H1 (cell line): ENCODE results near the gene NRN1. TPM values are rescaled to one million over a fixed set of nuclear protein-coding genes. Genes with fewer than 3 reads are reported as not detected.

Experiments used
- CTCF ChIA-PET: fragments of 300-600 bp; sonication (Branson Sonifier 250); formaldehyde crosslinking; loops from one replicate; lab custom pipeline; 2021; ENCODE audit not compliant: partially characterized antibody; lab: Charles Lee
- POLR2A ChIA-PET: fragments of 300-600 bp; sonication (Branson Sonifier 250); formaldehyde crosslinking; loops from one replicate; lab custom pipeline; 2021; ENCODE audit warnings: inconsistent platforms; ENCODE audit not compliant: partially characterized antibody; lab: Charles Lee
- DNase-seq, 2 experiments: peaks; one replicate each; pipeline versions ENCODE4 v3.0.0 to v3.0.0-alpha.2; 2010 to 2022; ENCODE audit warnings: low spot score in 2 of 2, low read depth in 1 of 2, mixed read lengths in 1 of 2
- FAIRE-seq: peaks from 2 replicates; lab custom pipeline; 2011; peaks lifted over from hg19 to GRCh38; lab: Jason Lieb, UNC
- H2AFZ ChIP-seq: 2 replicates; pipeline ENCODE4 v1.8.1; 2012; ENCODE audit warnings: low read length, inconsistent platforms
- H2AK5ac ChIP-seq: 2 replicates; pipeline ENCODE4 v1.6.1; 2013; ENCODE audit warnings: low read depth, low read length
- H2BK120ac ChIP-seq: replicated peaks from 2 replicates; pipeline ENCODE3; 2013; ENCODE audit warnings: low read depth, low read length, inconsistent platforms
- H2BK12ac ChIP-seq: 2 replicates; pipeline ENCODE4 v1.6.1; 2013; ENCODE audit warnings: low read depth, low read length
- H2BK15ac ChIP-seq: 2 replicates; pipeline ENCODE4 v1.6.1; 2013; ENCODE audit warnings: low read length
- H2BK20ac ChIP-seq: 2 replicates; pipeline ENCODE4 v1.6.1; 2013; ENCODE audit warnings: low read length
- H2BK5ac ChIP-seq: 2 replicates; pipeline ENCODE4 v1.6.1; 2013; ENCODE audit warnings: low read depth, low read length
- H3K14ac ChIP-seq: 2 replicates; pipeline ENCODE4 v1.6.1; 2013; ENCODE audit warnings: inconsistent platforms; ENCODE audit not compliant: insufficient read length
- H3K18ac ChIP-seq: 2 replicates; pipeline ENCODE4 v1.6.1; 2013; ENCODE audit warnings: low read length; ENCODE audit errors: extremely low read depth
- H3K23ac ChIP-seq: 2 replicates; pipeline ENCODE4 v1.6.1; 2013; ENCODE audit warnings: inconsistent platforms; ENCODE audit not compliant: insufficient read length
- H3K23me2 ChIP-seq: 2 replicates; pipeline ENCODE4 v1.6.1; 2013; ENCODE audit warnings: low read depth, low read length
- H3K27ac ChIP-seq: 2 replicates; pipeline ENCODE4 v1.6.1; 2011; ENCODE audit warnings: low read depth, low read length, inconsistent platforms
- H3K27me3 ChIP-seq, 4 experiments: replicated peaks in 1 of 4; 1 replicate in 1 of 4; 2 replicates in 3 of 4; pipeline versions ENCODE4 v1.6.1 to v1.8.1; 2011 to 2013; ENCODE audit warnings: low read length in 3 of 4, mild to moderate bottlenecking in 3 of 4, inconsistent platforms in 2 of 4, mixed read lengths in 2 of 4, moderate library complexity in 1 of 4; ENCODE audit not compliant: control insufficient read depth in 3 of 4, insufficient read depth in 3 of 4; ENCODE audit errors: extremely low read depth in 1 of 4
- H3K36me3 ChIP-seq, 4 experiments: 2 replicates each; pipeline versions ENCODE4 v1.6.1 to v1.8.1; 2011 to 2013; ENCODE audit warnings: mild to moderate bottlenecking in 4 of 4, low read length in 3 of 4, moderate library complexity in 2 of 4, control low read depth in 1 of 4, inconsistent platforms in 1 of 4; ENCODE audit not compliant: insufficient read depth in 4 of 4, control insufficient read depth in 2 of 4
- H3K4ac ChIP-seq: replicated peaks from 2 replicates; pipeline ENCODE3; 2013; ENCODE audit warnings: low read length, low read depth, mixed read lengths, inconsistent platforms; ENCODE audit not compliant: insufficient read length
- H3K4me1 ChIP-seq, 4 experiments: replicated peaks in 1 of 4; 1 replicate in 1 of 4; 2 replicates in 3 of 4; pipeline versions ENCODE4 v1.6.1 to v1.8.1; 2011 to 2013; ENCODE audit warnings: low read length in 3 of 4, inconsistent platforms in 2 of 4, mixed read lengths in 1 of 4; ENCODE audit not compliant: insufficient read depth in 4 of 4, control insufficient read depth in 3 of 4
- H3K4me2 ChIP-seq, 2 experiments: 2 replicates each; pipeline versions ENCODE4 v1.6.1 to v1.8.1; 2011 to 2013; ENCODE audit warnings: low read depth in 2 of 2, low read length in 2 of 2, control low read depth in 1 of 2, inconsistent platforms in 1 of 2, mild to moderate bottlenecking in 1 of 2; ENCODE audit not compliant: insufficient read depth in 1 of 2
- H3K4me3 ChIP-seq, 4 experiments: fragments of 200-600, 300-600 bp in 1 of 4; sonication (generic), shearing (Covaris generic), sonication (Bioruptor Twin) in 1 of 4; 2 replicates each; pipeline versions ENCODE4 v1.5.1 to v1.8.1; 2011 to 2016; ENCODE audit warnings: low read length in 4 of 4, low read depth in 3 of 4, control low read depth in 2 of 4, inconsistent platforms in 2 of 4, mild to moderate bottlenecking in 2 of 4, mixed read lengths in 1 of 4, moderate library complexity in 1 of 4; ENCODE audit not compliant: insufficient read depth in 2 of 4; ENCODE audit errors: extremely low read depth in 1 of 4
- H3K56ac ChIP-seq: replicated peaks from 2 replicates; pipeline ENCODE3; 2013; ENCODE audit warnings: low read depth, mild to moderate bottlenecking, mixed read lengths, low read length, inconsistent platforms; ENCODE audit not compliant: insufficient read length
- H3K79me1 ChIP-seq: 2 replicates; pipeline ENCODE4 v1.6.1; 2013; ENCODE audit warnings: low read depth, low read length, control low read depth
- H3K79me2 ChIP-seq, 2 experiments: 2 replicates each; pipeline versions ENCODE4 v1.6.1 to v1.8.1; 2012 to 2013; ENCODE audit warnings: low read length in 2 of 2, mild to moderate bottlenecking in 2 of 2, inconsistent platforms in 1 of 2; ENCODE audit not compliant: insufficient read depth in 2 of 2, control insufficient read depth in 1 of 2
- H3K9ac ChIP-seq, 4 experiments: replicated peaks in 1 of 4; 1 replicate in 1 of 4; 2 replicates in 3 of 4; pipeline versions ENCODE4 v1.6.1 to v1.8.1; 2011 to 2013; ENCODE audit warnings: low read depth in 3 of 4, low read length in 3 of 4, control low read depth in 2 of 4, mild to moderate bottlenecking in 2 of 4, moderate library complexity in 2 of 4, inconsistent platforms in 1 of 4; ENCODE audit errors: extremely low read depth in 1 of 4
- H3K9me3 ChIP-seq, 2 experiments: 2 replicates each; pipeline versions ENCODE4 v1.6.1 to v1.8.1; 2012 to 2013; ENCODE audit warnings: mild to moderate bottlenecking in 2 of 2, moderate library complexity in 2 of 2, control low read depth in 1 of 2, inconsistent platforms in 1 of 2, low read depth in 1 of 2, low read length in 1 of 2, mixed read lengths in 1 of 2; ENCODE audit not compliant: insufficient read depth in 2 of 2
- H4K20me1 ChIP-seq, 2 experiments: replicated peaks in 1 of 2; 2 replicates each; pipeline versions ENCODE3 to v1.8.1; 2011 to 2013; ENCODE audit warnings: inconsistent platforms in 2 of 2, low read length in 2 of 2, mild to moderate bottlenecking in 1 of 2; ENCODE audit not compliant: insufficient read depth in 2 of 2, control insufficient read depth in 1 of 2
- H4K5ac ChIP-seq: 2 replicates; pipeline ENCODE4 v1.6.1; 2013; ENCODE audit warnings: low read length, low read depth, mixed read lengths, inconsistent platforms; ENCODE audit not compliant: insufficient read length
- H4K8ac ChIP-seq: 2 replicates; pipeline ENCODE4 v1.8.0; 2013; ENCODE audit warnings: mild to moderate bottlenecking, moderate library complexity, low read length, inconsistent platforms; ENCODE audit not compliant: insufficient read depth; ENCODE audit errors: extremely low read depth
- H4K91ac ChIP-seq: replicated peaks from 2 replicates; pipeline ENCODE3; 2013; ENCODE audit warnings: low read length, mixed read lengths, inconsistent platforms; ENCODE audit not compliant: insufficient read length
- CTBP2 ChIP-seq: IDR thresholded peaks from 2 replicates; pipeline ENCODE4 v1.7.0; 2011; ENCODE audit warnings: borderline replicate concordance, mild to moderate bottlenecking, moderate library complexity, mixed read lengths, low read length; ENCODE audit not compliant: insufficient read depth, insufficient read length
- PHF8 ChIP-seq: fragments of 200-600 bp; sonication (generic); conservative IDR thresholded peaks from 2 replicates; pipeline ENCODE4 v1.7.1; 2012; ENCODE audit warnings: low read depth, mild to moderate bottlenecking, inconsistent platforms, low read length, moderate library complexity
- RAD21 ChIP-seq, 2 experiments: IDR thresholded peaks in 1 of 2; conservative IDR thresholded peaks in 1 of 2; 2 replicates each; pipeline ENCODE4 v1.6.1; 2011; ENCODE audit warnings: low read depth in 2 of 2, low read length in 2 of 2, improper control_type of control experiment in 1 of 2, inconsistent platforms in 1 of 2, mild to moderate bottlenecking in 1 of 2, moderate library complexity in 1 of 2
- SAP30 ChIP-seq: fragments of 300-600 bp; sonication (generic); IDR thresholded peaks from 2 replicates; pipeline ENCODE4 v1.7.1; 2012; ENCODE audit warnings: low read length, moderate library complexity, mild to moderate bottlenecking, inconsistent platforms; ENCODE audit not compliant: insufficient read depth, insufficient replicate concordance
- SIN3A ChIP-seq, 2 experiments: IDR thresholded peaks in 1 of 2; conservative IDR thresholded peaks in 1 of 2; 2 replicates each; pipeline ENCODE4 v1.6.1; 2011 to 2012; ENCODE audit warnings: low read length in 2 of 2, improper control_type of control experiment in 1 of 2, low read depth in 1 of 2, mild to moderate bottlenecking in 1 of 2
- SP1 ChIP-seq: IDR thresholded peaks from 2 replicates; pipeline ENCODE4 v1.6.1; 2011; ENCODE audit warnings: low read depth, low read length
- USF2 ChIP-seq: IDR thresholded peaks from 2 replicates; pipeline ENCODE4 v1.6.1; 2011; ENCODE audit warnings: low read length, improper control_type of control experiment
- ZNF274 ChIP-seq: IDR thresholded peaks from 2 replicates; pipeline ENCODE4 v1.7.0; 2012; ENCODE audit warnings: low read length, borderline replicate concordance; ENCODE audit errors: extremely low read depth
- WGBS, 2 experiments: shearing (Covaris generic) in 1 of 2; methylation state at CpG; one replicate each; pipeline versions ENCODE4 v1.1.6 to v1.1.7; 2013 to 2015; ENCODE audit warnings: low lambda C conversion rate in 2 of 2, mixed read lengths in 2 of 2, inconsistent platforms in 1 of 2, low coverage in 1 of 2, missing lambda C conversion rate in 1 of 2; ENCODE audit not compliant: insufficient replicate concordance in 2 of 2, insufficient coverage in 1 of 2, insufficient read length in 1 of 2; ENCODE audit errors: extremely low coverage in 1 of 2, missing lambda C conversion rate in 1 of 2; 5-methylcytosine and 5-hydroxymethylcytosine counted together
- polyA plus RNA-seq, 7 experiments: library from polyadenylated mRNA; depleted of rRNA in 3 of 7; stranded (reverse) in 5 of 7; unstranded in 2 of 7; fragments of >200 nt in 5 of 7; fragments of 200-250 nt in 2 of 7; gene quantifications; 1 replicate in 5 of 7; 2 replicates in 1 of 7; 4 replicates in 1 of 7; pipeline versions ENCODE4 v1.2.1 to v1.2.3, GENCODE V29; 2011 to 2013; ENCODE audit warnings: missing spikeins in 2 of 7, mixed read lengths in 2 of 7
- total RNA-seq: library from RNA; stranded (reverse); fragmentation: NEBNext Ultra II Directional; extraction: Animal tissue kit (Norgen Biotek cat#: 25700); gene quantifications from 2 replicates; pipeline ENCODE4 v1.2.1, GENCODE V29; 2021

The NRN1 gene
- total and polyA plus RNA-seq, 2 of the 8 experiments (the other 6 are each of a cell fraction or from before 2014, with no cell fraction given), result 0.06 to 0.26 TPM

GRCh38 chr6:6008648-6009421, 2.1 kb upstream of the NRN1 start:
- Histone ChIP-seq H2BK12ac (no peak overlapping the region), H3K14ac (no peak overlapping the region), H4K8ac (peak overlapping the region; percentile 91), H2BK120ac (peak overlapping the region; percentile 90), H3K4me3 (peak overlapping the region; percentile 60 to 74 (median 70)), H3K23me2 (peaks cover 16% of the 10 kb centered on the region), H3K23ac (no peak overlapping the region), H4K20me1 (peaks cover 2 to 10% of the 10 kb centered on the region in 2 experiments), H3K18ac (no peak overlapping the region; the same call in none of the 2 replicates), H3K36me3 (no peaks in the 10 kb centered on the region), H2BK20ac (no peak overlapping the region), H2AFZ (peak overlapping the region; percentile 0; the same call in 1 of the 2 replicates), H2BK15ac (no peak overlapping the region), H3K4me1 (peaks cover 10 to 27% (median 15%) of the 10 kb centered on the region in 4 experiments), H3K79me1 (no peaks in the 10 kb centered on the region), H3K9ac (peak overlapping the region in 2 of 4 experiments; percentile 17 to 38; a peak in 1 of 7 replicates), H2BK5ac (no peak overlapping the region), H3K27me3 (peaks cover 23 to 57% (median 49%) of the 10 kb centered on the region in 4 experiments), H3K9me3 (no peaks in the 10 kb centered on the region), H4K91ac (peak overlapping the region; percentile 66), H3K79me2 (no peaks in the 10 kb centered on the region), H2AK5ac (no peak overlapping the region), H3K27ac (no peak overlapping the region), H3K56ac (peak overlapping the region; percentile 40), H3K4ac (no peak overlapping the region), H3K4me2 (peak overlapping the region; percentile 94 to 99), H4K5ac (peak overlapping the region; percentile 33)
- 3% methylated on average over 40 of the region's 62 CpGs; no CpG with 5 or more reads in 1 of the 2 experiments for WGBS, 2 experiments
- FAIRE-seq (no peak), DNase-seq (peak in 1 of 2 experiments; percentile 84)
- ChIA-PET CTCF (interaction anchor here (0.6 to 2.4 kb wide), 9 partner anchors 8 to 1755 kb away, joined by 3 to 20 read pairs (median 3); no protein-coding TSS in a partner anchor), POLR2A (interaction anchor here (1.8 to 2.9 kb wide), 2 partner anchors 11 to 538 kb away, joined by 6 to 10 read pairs; no protein-coding TSS in a partner anchor)
- peak; percentile 38; the same call in 1 of the 2 replicates for TF ChIP-seq PHF8
- no peak for TF ChIP-seq SAP30
- no peak for TF ChIP-seq SP1
- no peak for TF ChIP-seq USF2
- TF ChIP-seq CTBP2, result no peak
- no peak for TF ChIP-seq ZNF274
- TF ChIP-seq RAD21 (IDR thresholded peaks at IDR 0.05 in 1 of 2, conservative IDR thresholded peaks at IDR 0.05 in 1 of 2; ENCODE audit: low read depth in 2 of 2, low read length in 2 of 2), result no peak
- no peak; a peak in 1 of 4 replicates for TF ChIP-seq SIN3A (conservative IDR thresholded peaks at IDR 0.05 in 1 of 2, IDR thresholded peaks at IDR 0.05 in 1 of 2; ENCODE audit: low read depth in 1 of 2, low read length in 2 of 2)
